Type B pancreatic cell (in vitro differentiated cells): ENCODE measurements around the gene F8A3. TPM values are rescaled to one million over a fixed set of nuclear protein-coding genes. Genes with fewer than 3 reads are reported as not detected.
"Not testable (repeated sequence)": the region's sequence is repeated elsewhere in the genome, so short reads cannot be mapped to it uniquely, and the experiment has no call there.

Experiments
- DNase-seq: peaks from one replicate; pipeline ENCODE4 v3.0.0; 2021; ENCODE audit warnings: mixed read lengths; ENCODE audit not compliant: unreplicated experiment; ENCODE audit errors: extremely low spot score
- H3K27ac Mint-ChIP-seq: 2 replicates; pipeline ENCODE4 v1.8.0; 2021; ENCODE audit warnings: mild to moderate bottlenecking, mixed read lengths
- H3K27me3 Mint-ChIP-seq: 2 replicates; pipeline ENCODE4 v1.8.0; 2021; ENCODE audit warnings: mixed read lengths
- H3K36me3 Mint-ChIP-seq: 2 replicates; pipeline ENCODE4 v1.8.0; 2021; ENCODE audit warnings: mixed read lengths
- H3K4me1 Mint-ChIP-seq: one replicate; pipeline ENCODE4 v1.8.0; 2021; ENCODE audit warnings: mixed read lengths; ENCODE audit not compliant: unreplicated experiment
- H3K4me3 Mint-ChIP-seq: 2 replicates; pipeline ENCODE4 v1.8.0; 2021; ENCODE audit warnings: mild to moderate bottlenecking, mixed read lengths
- H3K9me3 Mint-ChIP-seq: 2 replicates; pipeline ENCODE4 v1.8.0; 2021; ENCODE audit warnings: mixed read lengths
- long read RNA-seq: library from polyadenylated mRNA; unstranded; transcript quantifications from one replicate; pipeline ENCODE4 v2.0.0, GENCODE V29; 2020
- total RNA-seq: library from RNA; stranded (reverse); gene quantifications from 2 replicates; pipeline ENCODE4 v1.2.1, GENCODE V29; 2021; ENCODE audit warnings: low replicate concordance
- TF ChIP-seq, protein P1 (sequence below): fragments of 200-600 bp; sonication (generic); conservative IDR thresholded peaks from 2 replicates; pipeline ENCODE4 v1.5.0; 2021; ENCODE audit warnings: antibody characterized with exemption, mild to moderate bottlenecking

Gene F8A3
- total RNA-seq: 4.0 and 4.5 TPM in 2 replicates
- long read RNA-seq: 0 reads

DNA sequence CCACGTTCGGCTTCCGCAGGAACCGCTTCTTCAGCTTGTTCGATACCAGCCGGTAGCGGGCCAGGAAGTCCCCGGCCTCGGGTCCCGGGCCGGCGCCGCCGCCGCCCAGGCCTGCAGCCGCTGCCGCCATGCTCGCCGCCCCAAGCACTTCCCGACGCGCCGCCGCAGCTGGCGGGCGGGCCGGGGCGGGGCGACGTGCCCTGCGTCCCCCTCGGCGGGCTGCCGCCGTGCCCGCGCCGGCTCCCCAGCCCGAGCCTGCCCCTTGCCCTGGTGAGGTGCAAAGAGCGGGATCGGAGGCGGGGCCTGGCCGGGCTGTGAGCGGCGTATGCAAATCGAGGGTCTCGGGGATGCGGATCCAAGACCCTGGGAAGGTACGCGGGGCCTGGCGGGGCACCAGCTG is at the start of gene F8A3:
TSS of gene F8A3 (minus strand) at position 150 of the 400 bp plus-strand sequence. CDS start at position 130, 20 bp downstream.
- H3K4me1 Mint-ChIP-seq, H3K4me3 Mint-ChIP-seq, H3K27me3 Mint-ChIP-seq: not testable (repeated sequence)

DNA sequence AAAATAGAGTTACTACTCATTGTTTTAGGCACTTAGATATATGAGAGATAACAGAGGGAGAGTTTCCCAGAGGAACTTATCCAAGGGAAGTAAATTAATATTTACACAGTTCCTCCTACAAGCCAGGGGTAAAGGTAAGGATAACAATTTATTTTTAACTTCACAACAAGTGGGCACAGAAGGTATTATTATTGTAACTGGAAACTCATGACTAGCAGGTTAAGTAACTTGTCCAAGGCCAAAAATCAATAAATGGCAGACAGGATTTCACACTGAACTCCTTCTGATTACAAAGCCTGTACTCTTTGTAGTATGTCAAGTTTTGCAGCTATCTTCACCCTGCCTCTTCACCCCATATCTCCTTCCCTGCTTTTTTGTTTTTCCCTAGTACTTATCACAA is 46.9 kb upstream of the F8A3 start:
- TF ChIP-seq, protein P1, sequence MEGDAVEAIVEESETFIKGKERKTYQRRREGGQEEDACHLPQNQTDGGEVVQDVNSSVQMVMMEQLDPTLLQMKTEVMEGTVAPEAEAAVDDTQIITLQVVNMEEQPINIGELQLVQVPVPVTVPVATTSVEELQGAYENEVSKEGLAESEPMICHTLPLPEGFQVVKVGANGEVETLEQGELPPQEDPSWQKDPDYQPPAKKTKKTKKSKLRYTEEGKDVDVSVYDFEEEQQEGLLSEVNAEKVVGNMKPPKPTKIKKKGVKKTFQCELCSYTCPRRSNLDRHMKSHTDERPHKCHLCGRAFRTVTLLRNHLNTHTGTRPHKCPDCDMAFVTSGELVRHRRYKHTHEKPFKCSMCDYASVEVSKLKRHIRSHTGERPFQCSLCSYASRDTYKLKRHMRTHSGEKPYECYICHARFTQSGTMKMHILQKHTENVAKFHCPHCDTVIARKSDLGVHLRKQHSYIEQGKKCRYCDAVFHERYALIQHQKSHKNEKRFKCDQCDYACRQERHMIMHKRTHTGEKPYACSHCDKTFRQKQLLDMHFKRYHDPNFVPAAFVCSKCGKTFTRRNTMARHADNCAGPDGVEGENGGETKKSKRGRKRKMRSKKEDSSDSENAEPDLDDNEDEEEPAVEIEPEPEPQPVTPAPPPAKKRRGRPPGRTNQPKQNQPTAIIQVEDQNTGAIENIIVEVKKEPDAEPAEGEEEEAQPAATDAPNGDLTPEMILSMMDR: no peak
- Mint-ChIP-seq H3K9me3 (no peaks in the 10 kb centered on the region), H3K4me1 (no peaks in the 10 kb centered on the region), H3K36me3 (peaks cover 19% of the 10 kb centered on the region), H3K27me3 (no peaks in the 10 kb centered on the region), H3K4me3 (no peak overlapping the region), H3K27ac (no peak overlapping the region)
- DNase-seq: no peak

More for the DNA sequence above, at the start of gene F8A3:
- H3K27ac Mint-ChIP-seq, H3K36me3 Mint-ChIP-seq, H3K9me3 Mint-ChIP-seq, DNase-seq: not testable (repeated sequence)

DNA sequence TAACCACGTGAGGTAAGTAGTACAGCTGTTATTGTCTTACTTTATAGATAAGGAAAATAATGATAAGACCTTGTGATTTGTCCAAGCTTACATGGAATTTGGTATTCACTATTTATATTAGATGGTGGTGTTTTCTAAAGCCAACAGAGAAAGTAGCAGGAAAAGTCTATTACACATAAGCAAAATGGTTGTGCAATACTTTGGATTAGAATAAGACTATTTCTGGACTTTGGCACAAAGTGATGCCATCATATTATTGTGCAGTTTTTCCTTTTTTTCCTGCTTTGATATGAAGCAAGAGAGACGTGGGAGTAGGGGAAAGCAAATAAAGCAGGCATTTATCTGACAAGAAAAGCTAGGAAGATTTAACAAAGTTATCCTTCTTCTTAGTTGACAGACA is 36.7 kb upstream of the F8A3 start:
- H3K4me3 Mint-ChIP-seq, H3K27me3 Mint-ChIP-seq, H3K27ac Mint-ChIP-seq, H3K9me3 Mint-ChIP-seq, H3K36me3 Mint-ChIP-seq, DNase-seq, H3K4me1 Mint-ChIP-seq: not testable (repeated sequence)

DNA sequence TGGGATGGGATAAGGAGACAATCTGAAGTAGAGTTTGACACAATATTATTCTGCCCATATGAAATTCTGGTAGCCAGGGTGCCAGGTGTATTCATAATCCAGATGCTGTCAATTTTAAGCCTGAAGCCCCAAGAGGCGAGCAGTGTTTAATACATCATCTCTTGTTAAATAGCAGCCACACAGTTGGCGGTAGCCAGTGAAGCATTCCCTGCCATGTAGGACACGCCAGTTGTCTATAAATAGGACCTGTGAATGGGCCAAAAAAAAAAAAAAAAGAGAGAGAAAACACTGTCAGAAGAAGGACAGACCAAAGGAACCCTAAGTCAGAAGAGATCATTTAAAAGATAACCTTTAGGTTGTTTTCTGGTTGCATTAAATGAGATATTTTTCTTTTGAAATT is 33.0 kb upstream of the F8A3 start:
- H3K4me1 Mint-ChIP-seq, H3K9me3 Mint-ChIP-seq, H3K27ac Mint-ChIP-seq, H3K27me3 Mint-ChIP-seq, DNase-seq, H3K4me3 Mint-ChIP-seq, H3K36me3 Mint-ChIP-seq: not testable (repeated sequence)

DNA sequence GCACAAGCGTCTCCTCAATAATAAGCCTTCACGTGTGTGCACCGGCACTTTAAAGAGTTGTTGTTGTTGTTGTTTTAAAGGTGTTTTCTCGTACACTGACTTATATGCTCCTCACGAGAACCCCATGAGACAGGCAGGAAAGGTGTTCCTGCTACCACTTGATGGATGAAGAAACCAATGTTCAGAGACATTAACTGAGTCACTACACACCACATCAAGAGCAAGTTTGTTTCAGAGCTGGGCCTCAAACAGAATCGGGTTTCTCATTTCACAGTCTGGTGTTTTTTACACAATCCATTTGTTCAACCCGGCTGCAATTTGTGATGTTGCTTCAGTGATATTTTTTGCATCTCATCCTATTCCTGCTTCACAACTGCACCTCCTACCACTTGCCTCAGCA is 18.7 kb upstream of the F8A3 start:
- not testable (repeated sequence) for H3K27me3 Mint-ChIP-seq, H3K4me3 Mint-ChIP-seq, H3K27ac Mint-ChIP-seq, DNase-seq, H3K36me3 Mint-ChIP-seq, H3K4me1 Mint-ChIP-seq, H3K9me3 Mint-ChIP-seq

DNA sequence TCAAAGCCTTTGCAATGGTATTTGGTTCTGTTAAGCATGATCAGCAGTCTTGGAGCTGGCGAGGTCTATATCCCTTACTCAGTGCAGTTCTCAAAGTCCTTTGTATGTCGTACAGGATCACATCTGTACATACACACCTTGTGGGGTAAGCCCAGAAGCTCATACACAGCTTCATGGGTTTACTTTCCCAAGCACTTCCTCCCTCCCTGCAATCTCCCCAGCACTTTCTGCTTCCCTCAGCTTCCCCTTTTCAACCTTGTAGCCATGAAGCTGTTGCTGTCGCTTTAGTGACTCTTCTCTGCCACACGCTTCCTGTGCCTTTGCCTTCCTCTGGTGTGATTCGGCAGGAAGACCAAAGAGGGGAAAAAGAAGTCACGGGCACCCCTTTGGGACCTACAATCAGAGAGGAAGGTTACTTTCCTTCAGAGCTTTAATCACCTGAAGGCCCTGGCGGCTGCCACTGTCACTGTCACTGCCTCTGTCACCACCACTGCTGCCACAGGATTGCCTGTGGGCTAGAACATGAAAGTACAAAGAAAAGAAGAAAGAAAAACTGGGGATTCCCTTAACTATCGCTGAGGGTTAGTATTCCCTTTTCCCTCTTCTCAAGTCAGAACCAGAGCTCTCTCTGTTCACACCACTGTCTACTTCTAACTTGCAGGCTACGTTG is 8.0 kb upstream of the F8A3 start:
- not testable (repeated sequence) for H3K4me3 Mint-ChIP-seq, H3K9me3 Mint-ChIP-seq, H3K27ac Mint-ChIP-seq, H3K36me3 Mint-ChIP-seq, H3K4me1 Mint-ChIP-seq, DNase-seq, H3K27me3 Mint-ChIP-seq

DNA sequence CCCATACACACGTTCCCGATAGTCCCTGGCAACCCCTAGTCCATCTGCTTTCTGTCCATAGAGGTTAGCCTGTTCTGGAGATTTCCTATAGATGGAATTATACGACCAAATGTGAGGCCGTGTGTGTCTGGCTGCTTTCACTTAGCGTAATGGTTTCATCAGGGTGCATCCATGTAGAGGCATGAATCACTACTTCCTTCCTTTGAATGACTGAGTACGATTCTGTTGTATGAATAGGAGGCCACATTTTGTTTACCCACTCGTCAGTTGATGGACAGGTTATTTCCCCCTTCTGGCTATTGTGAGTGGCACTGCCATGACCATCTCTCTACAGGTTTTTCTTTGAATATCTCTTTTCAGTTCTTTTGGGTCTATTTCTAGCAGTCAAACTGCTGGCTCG is 2.1 kb upstream of the F8A3 start:
- DNase-seq, H3K27me3 Mint-ChIP-seq, H3K27ac Mint-ChIP-seq: not testable (repeated sequence)

DNA sequence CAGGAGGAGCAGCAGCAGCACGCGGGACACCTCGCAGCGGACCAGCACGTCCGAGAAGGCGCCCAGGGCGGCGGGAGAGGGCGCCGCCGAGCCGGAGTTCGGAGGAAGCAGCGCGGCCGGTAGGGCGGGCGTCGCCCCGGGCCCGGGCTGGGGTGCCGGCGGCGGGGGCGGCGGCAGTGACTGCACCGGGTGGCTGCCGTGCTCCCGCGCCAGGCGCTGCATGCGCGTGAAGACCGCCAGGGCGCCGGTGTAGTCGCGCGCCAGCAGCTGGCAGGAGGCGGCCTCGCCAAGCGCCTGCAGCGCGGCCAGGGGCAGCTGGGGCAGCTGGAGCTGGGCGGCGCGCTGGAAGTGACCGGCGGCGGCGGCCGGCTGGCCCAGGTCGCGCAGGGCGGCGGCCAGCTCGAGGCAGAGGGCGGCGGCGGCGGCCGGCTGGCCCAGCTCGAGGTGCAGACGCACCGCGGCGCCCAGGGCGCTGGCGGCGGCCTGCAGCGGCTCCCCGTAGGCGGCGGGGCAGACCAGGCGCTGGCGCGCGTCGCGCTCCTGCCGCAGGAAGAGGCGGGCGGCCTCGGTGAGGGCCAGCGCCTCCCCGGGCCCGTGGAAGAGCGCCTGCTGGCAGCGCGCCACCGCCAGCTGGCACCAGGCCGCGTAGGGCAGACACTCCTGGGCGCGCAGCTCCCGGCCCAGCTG is 516 bp downstream of the F8A3 start:
- not testable (repeated sequence) for H3K4me1 Mint-ChIP-seq, H3K27ac Mint-ChIP-seq, H3K36me3 Mint-ChIP-seq, H3K27me3 Mint-ChIP-seq, DNase-seq, H3K9me3 Mint-ChIP-seq, H3K4me3 Mint-ChIP-seq

More for the DNA sequence above, 2.1 kb upstream of the F8A3 start:
- H3K4me1 Mint-ChIP-seq, H3K4me3 Mint-ChIP-seq, H3K36me3 Mint-ChIP-seq, H3K9me3 Mint-ChIP-seq: not testable (repeated sequence)

DNA sequence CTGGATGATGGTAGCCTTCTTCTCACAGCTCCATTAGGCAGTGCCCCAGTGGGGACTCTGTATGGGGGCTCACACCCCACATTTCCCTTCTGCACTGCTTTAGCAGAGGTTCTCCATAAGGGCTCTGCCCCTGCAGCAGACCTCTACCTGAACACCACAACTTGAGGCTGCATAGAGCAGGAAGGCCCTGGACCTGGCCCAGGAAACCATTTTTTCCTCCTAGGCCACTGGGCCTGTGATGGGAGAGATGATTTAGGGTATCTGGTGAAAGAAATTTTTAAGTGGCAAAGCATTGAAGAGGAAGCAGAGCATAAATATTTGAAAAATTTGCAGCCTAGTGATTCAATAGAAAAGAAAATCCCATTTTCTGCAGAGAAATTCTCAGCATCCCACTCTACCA is 17.3 kb downstream of the F8A3 start:
- TF ChIP-seq, protein P1: no peak
- H3K27me3 Mint-ChIP-seq: no peaks in the 10 kb centered on the region
- no peak overlapping the region for H3K27ac Mint-ChIP-seq
- no peaks in the 10 kb centered on the region for H3K36me3 Mint-ChIP-seq
- no peak for DNase-seq
- H3K9me3 Mint-ChIP-seq: peaks cover 7% of the 10 kb centered on the region
- H3K4me3 Mint-ChIP-seq: no peak overlapping the region
- no peaks in the 10 kb centered on the region for H3K4me1 Mint-ChIP-seq
